Cerebellar cortex (tissue), 1 donor: ENCODE measurements around the gene KDM6B.
"Not testable (repeated sequence)": the region's sequence is repeated elsewhere in the genome, so short reads cannot be mapped to it uniquely, and the experiment has no call there.

Experiments used
- DNase-seq: peaks from one replicate; pipeline ENCODE4 v3.0.0-alpha.2; 2015; ENCODE audit warnings: low spot score

Gene KDM6B

GRCh38 chr17:7852919-7853690 is 19.1 kb downstream of the KDM6B start:
- DNase-seq, result no peak

DNA sequence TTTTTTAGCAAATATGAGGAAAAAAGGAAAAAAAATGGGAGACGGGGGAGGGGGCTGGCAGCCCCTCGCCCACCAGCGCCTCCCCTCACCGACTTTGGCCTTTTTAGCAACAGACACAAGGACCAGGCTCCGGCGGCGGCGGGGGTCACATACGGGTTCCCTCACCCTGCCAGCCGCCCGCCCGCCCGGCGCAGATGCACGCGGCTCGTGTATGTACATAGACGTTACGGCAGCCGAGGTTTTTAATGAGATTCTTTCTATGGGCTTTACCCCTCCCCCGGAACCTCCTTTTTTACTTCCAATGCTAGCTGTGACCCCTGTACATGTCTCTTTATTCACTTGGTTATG is 19.6 kb downstream of the KDM6B start:
- DNase-seq, result no peak

GRCh38 chr17:7854078-7854777 is 20.2 kb downstream of the KDM6B start:
- no peak for DNase-seq

- no peak for DNase-seq
Measured at GRCh38 chr17:7854851-7855659, 21.0 kb downstream of the KDM6B start, which contains the start of gene TMEM88. Gene TMEM88 (plus strand): TSS chr17:7855066. CDS start chr17:7855075, 9 bp downstream.

- no peak for DNase-seq
Measured at GRCh38 chr17:7855660-7856010, 21.6 kb downstream of the KDM6B start.

DNA sequence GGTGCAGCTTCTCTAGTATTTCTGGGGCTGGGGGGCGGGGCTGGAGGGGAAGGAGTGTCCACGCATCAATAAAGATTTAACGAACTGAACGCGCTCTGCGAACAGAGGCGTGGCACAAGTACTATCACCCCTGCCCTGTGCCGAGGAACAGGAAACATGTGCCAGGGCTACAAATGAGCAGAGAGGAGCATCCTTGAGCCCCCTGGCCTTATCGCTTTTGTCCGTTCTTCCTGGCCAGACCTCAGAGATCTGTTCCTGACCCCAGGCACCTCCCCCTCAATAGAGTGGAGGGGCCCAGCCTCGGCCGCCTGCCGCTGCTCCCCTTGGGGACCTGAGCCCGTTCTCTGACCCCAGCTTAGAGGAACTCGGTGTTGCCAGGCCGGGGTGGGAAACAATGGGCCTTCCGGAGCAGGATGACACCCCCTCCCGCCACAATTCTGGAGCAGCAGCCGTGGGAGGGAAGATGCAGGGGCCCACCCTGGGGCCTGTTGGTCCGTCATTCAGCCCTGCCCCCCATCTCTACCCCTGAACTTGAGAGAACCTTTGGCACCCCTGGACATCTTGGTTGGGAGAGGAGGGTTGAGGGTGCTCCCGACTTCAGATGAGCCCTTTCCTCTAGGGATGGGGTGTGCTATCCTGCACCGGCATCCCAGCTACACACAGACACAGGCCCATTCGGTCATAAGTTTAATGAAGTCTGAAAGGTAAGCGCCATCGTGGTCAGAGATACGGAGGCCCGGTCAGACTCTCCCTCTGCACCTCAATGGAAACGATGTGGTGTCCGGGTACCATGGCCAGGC is 22.2 kb downstream of the KDM6B start:
- no peak for DNase-seq

- DNase-seq, result peak; percentile 100
Measured at GRCh38 chr17:7856811-7857712, 23.0 kb downstream of the KDM6B start, which contains the start of gene NAA38. Gene NAA38 (minus strand): TSS chr17:7857559. CDS start chr17:7857463, 96 bp downstream.

- peak; percentile 97 for DNase-seq
Measured at GRCh38 chr17:7857713-7858521, 23.9 kb downstream of the KDM6B start, which contains the start of gene CYB5D1. Gene CYB5D1 (plus strand): TSS chr17:7858003. CDS start chr17:7858135, 132 bp downstream.

DNA sequence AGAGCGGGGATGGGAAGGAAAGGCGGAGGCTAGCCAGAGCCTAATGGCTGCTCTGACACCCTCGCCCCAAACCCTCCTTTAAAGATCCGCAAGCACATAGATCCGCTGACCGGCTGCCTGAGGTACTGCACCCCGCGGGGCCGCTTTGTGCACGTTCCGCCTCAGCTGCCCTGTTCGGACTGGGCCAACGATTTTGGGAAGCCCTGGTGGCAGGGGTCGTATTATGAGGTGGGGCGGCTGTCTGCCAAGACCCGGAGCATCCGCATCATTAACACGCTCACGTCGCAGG is 24.4 kb downstream of the KDM6B start:
- peak; percentile 57 for DNase-seq

- no peak for DNase-seq
Measured at GRCh38 chr17:7859028-7859427, 25.0 kb downstream of the KDM6B start.

- DNase-seq, result peak; percentile 75
Measured at GRCh38 chr17:7862692-7863437, 28.8 kb downstream of the KDM6B start.

DNA sequence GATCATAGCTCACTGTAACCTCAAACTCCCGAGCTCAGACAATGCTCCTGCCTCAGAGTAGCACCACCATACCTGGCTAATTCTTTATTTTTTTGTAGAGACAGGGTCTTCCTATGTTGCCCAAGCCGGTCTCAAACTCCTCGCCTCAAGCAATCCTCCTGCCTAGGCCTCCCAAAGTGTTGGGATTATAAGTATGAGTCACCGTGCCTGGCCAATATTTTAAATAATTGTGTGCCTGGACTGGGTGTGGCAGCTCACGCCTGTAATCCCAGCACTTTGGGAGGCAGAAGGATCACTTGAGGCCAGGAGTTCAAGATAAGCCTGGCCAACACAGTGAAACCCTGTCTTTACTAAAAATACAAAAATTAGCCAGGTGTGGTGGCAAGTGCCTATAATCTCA is 30.4 kb downstream of the KDM6B start:
- DNase-seq, result not testable (repeated sequence)

DNA sequence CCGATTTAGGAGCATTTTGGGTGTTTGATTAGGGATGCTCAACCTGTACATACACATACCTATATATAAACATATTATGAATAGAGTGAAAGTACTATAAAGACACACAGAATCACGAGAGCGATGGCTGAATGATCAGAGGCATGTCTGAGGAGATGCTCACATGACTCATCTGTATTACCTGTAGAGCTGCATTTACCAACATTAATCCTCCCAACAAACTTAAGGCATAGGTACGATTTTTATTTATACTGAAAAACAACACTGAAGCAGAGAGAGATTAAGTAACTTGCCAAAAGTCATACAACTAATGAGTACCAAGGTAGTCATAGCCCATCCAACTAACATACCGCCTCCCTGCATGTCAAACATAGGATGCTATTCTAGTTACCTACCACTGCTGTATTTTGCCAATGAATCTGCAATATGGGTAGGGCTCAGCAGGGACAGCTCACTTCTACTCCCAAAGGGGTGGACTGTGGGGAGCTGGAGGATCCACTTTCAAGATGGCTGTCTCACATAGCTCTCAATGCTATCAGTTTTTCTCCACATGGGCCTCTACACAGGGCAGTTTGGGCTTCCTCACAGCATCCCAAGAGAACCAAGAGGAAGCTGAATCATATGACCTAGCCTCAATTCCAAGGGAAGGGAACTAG is 31.1 kb downstream of the KDM6B start:
- no peak for DNase-seq

- DNase-seq, result no peak
Measured at GRCh38 chr17:7867881-7868329, 33.9 kb downstream of the KDM6B start.

DNA sequence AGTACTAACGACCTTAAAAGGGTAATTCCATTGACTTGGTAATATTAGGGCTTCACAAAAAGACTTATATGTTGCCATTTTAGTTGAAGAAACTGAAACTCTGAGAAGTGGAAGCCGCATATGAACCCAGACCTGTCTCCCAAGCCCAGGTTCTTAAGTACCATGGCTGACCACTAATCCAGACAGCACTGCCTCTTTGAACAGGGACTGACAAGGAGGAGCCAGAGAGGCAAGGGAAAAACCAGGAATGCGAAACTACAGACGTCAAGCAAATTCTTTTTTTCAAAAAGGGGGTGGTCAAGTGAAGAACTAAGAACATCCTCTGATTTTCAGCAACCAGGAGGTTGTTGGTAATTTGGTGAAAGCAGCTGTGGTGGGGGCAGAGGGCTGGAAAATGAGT is 39.0 kb downstream of the KDM6B start:
- DNase-seq, result no peak

DNA sequence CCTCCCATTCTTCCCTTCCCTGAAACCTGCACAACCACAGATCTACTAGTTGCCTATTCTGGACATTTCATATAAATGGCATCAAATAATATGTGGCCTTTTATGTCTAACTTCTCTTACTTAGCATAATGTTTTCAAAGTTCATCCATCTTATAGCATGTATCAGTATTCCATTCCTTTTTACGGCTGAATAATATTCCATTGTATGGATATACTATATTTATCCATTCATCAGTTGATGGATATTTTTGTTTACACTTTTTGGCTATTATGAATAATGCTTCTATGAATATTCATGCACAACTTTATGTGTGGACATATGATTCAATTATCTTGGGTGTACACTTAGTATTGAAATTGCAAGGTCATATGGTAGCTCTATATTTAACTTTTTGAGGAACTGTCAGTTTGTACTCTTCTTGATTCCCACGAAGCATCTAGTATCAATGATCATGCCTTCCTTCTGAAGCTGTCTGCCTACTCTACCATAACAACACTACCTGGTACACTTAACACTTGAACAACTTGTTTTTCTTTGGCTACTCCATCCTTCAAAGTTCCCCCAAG is 41.9 kb downstream of the KDM6B start:
- no peak for DNase-seq

- no peak for DNase-seq
Measured at GRCh38 chr17:7878234-7878633, 44.2 kb downstream of the KDM6B start.
